Hepatocyte (in vitro differentiated cells): Measurements from ENCODE around the gene RANBP10. TPM values are rescaled to one million over a fixed set of nuclear protein-coding genes. Genes with fewer than 3 reads are reported as not detected.

ENCODE experiments used
- DNase-seq: peaks from one replicate; pipeline ENCODE4 v3.0.0-alpha.2; 2016; ENCODE audit warnings: low spot score
- H2AFZ ChIP-seq: fragments of 200-600 bp; sonication (generic); 2 replicates; pipeline ENCODE4 v1.6.0; 2016; ENCODE audit warnings: antibody characterized with exemption, mild to moderate bottlenecking
- H3K27ac ChIP-seq: fragments of 200-600 bp; sonication (generic); 2 replicates; pipeline ENCODE4 v1.5.1; 2016; ENCODE audit warnings: mild to moderate bottlenecking
- H3K27me3 ChIP-seq: fragments of 200-600 bp; sonication (generic); 2 replicates; pipeline ENCODE4 v1.6.1; 2016
- H3K36me3 ChIP-seq: fragments of 200-600 bp; sonication (generic); replicated peaks from 2 replicates; pipeline ENCODE4 v1.5.1; 2016; ENCODE audit warnings: low read depth; ENCODE audit not compliant: insufficient read depth
- H3K4me1 ChIP-seq: fragments of 200-600 bp; sonication (generic); 2 replicates; pipeline ENCODE4 v1.5.1; 2016; ENCODE audit warnings: mild to moderate bottlenecking, moderate library complexity; ENCODE audit not compliant: insufficient read depth
- H3K4me2 ChIP-seq: fragments of 200-600 bp; sonication (generic); 2 replicates; pipeline ENCODE4 v1.6.0; 2016
- H3K4me3 ChIP-seq: fragments of 200-600 bp; sonication (generic); 2 replicates; pipeline ENCODE4 v1.5.1; 2016; ENCODE audit warnings: mild to moderate bottlenecking
- H3K79me2 ChIP-seq: fragments of 200-600 bp; sonication (generic); 2 replicates; pipeline ENCODE4 v1.6.0; 2017; ENCODE audit warnings: mild to moderate bottlenecking
- H3K9me2 ChIP-seq: fragments of 200-600 bp; sonication (generic); replicated peaks from 2 replicates; pipeline ENCODE4 v1.6.0; 2017; ENCODE audit warnings: mild to moderate bottlenecking; ENCODE audit not compliant: insufficient read depth
- H3K9me3 ChIP-seq: fragments of 200-600 bp; sonication (generic); 2 replicates; pipeline ENCODE4 v1.5.1; 2016; ENCODE audit warnings: low read depth, mild to moderate bottlenecking
- H4K20me1 ChIP-seq: fragments of 200-600 bp; sonication (generic); 2 replicates; pipeline ENCODE4 v1.6.0; 2016; ENCODE audit warnings: mild to moderate bottlenecking; ENCODE audit not compliant: insufficient read depth, poor library complexity, severe bottlenecking
- EZH2 ChIP-seq: fragments of 200-600 bp; sonication (generic); IDR thresholded peaks from 2 replicates; pipeline ENCODE4 v1.6.1; 2016; ENCODE audit warnings: antibody characterized with exemption, mild to moderate bottlenecking, borderline replicate concordance
- EZH2phosphoT487 ChIP-seq: fragments of 200-600 bp; sonication (generic); IDR thresholded peaks from one replicate; pipeline ENCODE4 v1.6.1; 2018; ENCODE audit warnings: antibody characterized with exemption, mild to moderate bottlenecking, low read depth, moderate library complexity; ENCODE audit not compliant: unreplicated experiment, severe bottlenecking
- WGBS: methylation state at CpG from one replicate; pipeline ENCODE4 v1.1.6; 2016; ENCODE audit warnings: low lambda C conversion rate; ENCODE audit errors: missing lambda C conversion rate; 5-methylcytosine and 5-hydroxymethylcytosine counted together
- polyA plus RNA-seq: library from polyadenylated mRNA; unstranded; fragments of >200 nt; fragmentation: Nextera tagmentation; extraction: Ambion mirVana; gene quantifications from 2 replicates; pipeline ENCODE4 v1.2.1, GENCODE V29; 2016
- total RNA-seq: library from RNA; depleted of rRNA; stranded (reverse); fragments of >200 nt; gene quantifications from 2 replicates; pipeline ENCODE4 v1.2.3, GENCODE V29; 2014
- TF ChIP-seq, protein P1 (sequence below): fragments of 200-600 bp; sonication (generic); IDR thresholded peaks from 2 replicates; pipeline ENCODE4 v1.5.1; 2016; ENCODE audit warnings: antibody characterized with exemption, mild to moderate bottlenecking; ENCODE audit not compliant: poor library complexity

The RANBP10 gene
- total and polyA plus RNA-seq, 2 experiments from 2014 or later, result 8.6 to 12.6 TPM

DNA sequence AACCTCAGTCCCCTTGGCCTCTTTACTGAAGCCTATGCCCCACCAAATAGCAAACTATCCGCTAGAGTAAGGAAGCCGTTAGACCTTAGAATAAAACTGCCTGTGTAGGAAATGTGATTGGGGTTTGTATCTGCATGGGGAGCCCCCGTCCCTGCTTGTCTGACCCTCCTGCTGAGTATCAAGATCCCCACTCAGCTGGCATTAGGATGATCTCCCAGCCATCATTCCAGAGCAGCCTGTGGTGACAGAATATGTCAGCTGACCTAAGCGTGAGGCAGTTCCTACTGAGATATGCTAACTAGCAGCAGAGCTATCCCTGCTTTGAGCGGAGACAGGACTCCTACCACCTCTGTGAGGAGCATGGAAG is 86.6 kb downstream of the RANBP10 start:
- 4% methylated on average over 5 of the region's 5 CpGs for WGBS
- TF ChIP-seq EZH2, result no peak
- TF ChIP-seq EZH2phosphoT487, result no peak
- TF ChIP-seq, protein P1, sequence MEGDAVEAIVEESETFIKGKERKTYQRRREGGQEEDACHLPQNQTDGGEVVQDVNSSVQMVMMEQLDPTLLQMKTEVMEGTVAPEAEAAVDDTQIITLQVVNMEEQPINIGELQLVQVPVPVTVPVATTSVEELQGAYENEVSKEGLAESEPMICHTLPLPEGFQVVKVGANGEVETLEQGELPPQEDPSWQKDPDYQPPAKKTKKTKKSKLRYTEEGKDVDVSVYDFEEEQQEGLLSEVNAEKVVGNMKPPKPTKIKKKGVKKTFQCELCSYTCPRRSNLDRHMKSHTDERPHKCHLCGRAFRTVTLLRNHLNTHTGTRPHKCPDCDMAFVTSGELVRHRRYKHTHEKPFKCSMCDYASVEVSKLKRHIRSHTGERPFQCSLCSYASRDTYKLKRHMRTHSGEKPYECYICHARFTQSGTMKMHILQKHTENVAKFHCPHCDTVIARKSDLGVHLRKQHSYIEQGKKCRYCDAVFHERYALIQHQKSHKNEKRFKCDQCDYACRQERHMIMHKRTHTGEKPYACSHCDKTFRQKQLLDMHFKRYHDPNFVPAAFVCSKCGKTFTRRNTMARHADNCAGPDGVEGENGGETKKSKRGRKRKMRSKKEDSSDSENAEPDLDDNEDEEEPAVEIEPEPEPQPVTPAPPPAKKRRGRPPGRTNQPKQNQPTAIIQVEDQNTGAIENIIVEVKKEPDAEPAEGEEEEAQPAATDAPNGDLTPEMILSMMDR, result no peak
- peaks cover 39% of the 10 kb centered on the region for H3K79me2 ChIP-seq
- peak; percentile 68 for DNase-seq
- peak overlapping the region; percentile 48 for H3K4me3 ChIP-seq
- peak overlapping the region; percentile 59 for H2AFZ ChIP-seq
- no peaks in the 10 kb centered on the region for H3K36me3 ChIP-seq
- peaks cover 9% of the 10 kb centered on the region for H3K4me1 ChIP-seq
- peaks cover 3% of the 10 kb centered on the region for H4K20me1 ChIP-seq
- H3K9me2 ChIP-seq, result no peaks in the 10 kb centered on the region
- peaks cover 10% of the 10 kb centered on the region for H3K27me3 ChIP-seq
- no peaks in the 10 kb centered on the region for H3K9me3 ChIP-seq
- peak overlapping the region; percentile 88 for H3K4me2 ChIP-seq
- H3K27ac ChIP-seq, result peak overlapping the region; percentile 81

DNA sequence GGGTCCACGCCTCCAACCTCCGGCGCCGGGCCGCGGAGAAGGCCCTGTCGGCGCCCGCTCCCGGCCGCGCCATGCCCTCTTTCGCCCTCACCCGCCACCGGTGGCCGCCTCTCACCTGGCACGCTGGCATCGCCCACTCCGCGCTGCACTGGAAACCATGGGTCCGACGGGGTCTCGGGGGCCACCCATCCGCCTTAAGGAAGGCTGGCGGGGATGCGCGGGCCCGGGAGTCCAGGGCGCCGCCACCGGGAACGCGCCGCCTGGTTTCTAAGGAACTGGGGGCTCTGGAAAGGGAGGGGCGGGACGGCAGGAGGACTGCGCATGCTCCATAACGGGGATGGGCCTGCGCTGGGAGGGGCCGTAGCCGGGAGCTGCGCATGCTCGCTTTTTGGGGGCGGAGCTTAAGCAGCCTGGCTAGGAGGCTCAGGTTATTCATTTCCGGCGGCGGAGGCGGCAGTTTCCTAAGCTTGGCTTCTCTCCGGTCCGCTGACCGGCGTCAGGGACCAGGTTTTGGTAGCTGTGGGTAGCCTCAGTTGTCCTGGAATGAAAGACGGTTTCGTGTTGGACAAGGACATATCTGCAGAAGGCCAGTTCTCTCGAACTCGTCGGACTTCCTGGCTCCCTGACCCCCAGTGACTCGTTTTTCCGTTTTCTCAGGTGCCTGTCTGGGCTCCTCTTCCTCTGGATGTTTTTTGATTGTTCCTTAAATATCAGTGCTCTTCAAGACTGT is 87.1 kb downstream of the RANBP10 start, which contains the start of gene GFOD2:
Gene GFOD2, minus strand, starts transcription at position 269 of the 730 bp plus-strand sequence. CDS start 33,601 bp downstream, outside the sequence.
- TF ChIP-seq, protein P1, result no peak
- TF ChIP-seq EZH2phosphoT487, result no peak
- TF ChIP-seq EZH2, result no peak
- WGBS, result under 1% methylated on average over 56 of the region's 59 CpGs

DNA sequence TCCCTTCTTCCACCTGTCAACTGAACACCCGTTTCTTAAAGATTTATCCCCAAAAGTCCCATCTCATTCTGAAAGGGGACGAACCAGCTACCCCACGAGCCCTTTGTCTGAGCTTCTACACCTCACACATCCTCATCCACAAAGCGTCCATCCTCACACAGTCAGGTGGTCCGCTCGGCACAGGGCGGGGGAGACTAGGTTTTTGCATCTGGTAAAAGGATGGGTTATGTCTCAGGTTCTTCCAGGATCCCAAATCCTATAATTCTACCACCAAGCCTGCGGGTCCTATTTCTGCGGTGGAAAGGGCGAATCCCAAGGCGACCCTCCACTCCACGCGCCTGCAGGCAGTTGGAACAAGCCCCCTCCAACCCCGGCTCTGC is 87.7 kb downstream of the RANBP10 start:
- no peak for DNase-seq
- Histone ChIP-seq H3K9me2 (no peaks in the 10 kb centered on the region), H3K36me3 (no peaks in the 10 kb centered on the region), H3K27me3 (peaks cover 17% of the 10 kb centered on the region), H3K4me2 (peak overlapping the region; percentile 88), H3K4me1 (peaks cover 9% of the 10 kb centered on the region), H3K9me3 (no peaks in the 10 kb centered on the region), H3K27ac (no peak overlapping the region), H3K79me2 (peaks cover 48% of the 10 kb centered on the region), H3K4me3 (peak overlapping the region; percentile 89), H2AFZ (peak overlapping the region; percentile 77), H4K20me1 (peaks cover 3% of the 10 kb centered on the region)
- 2% methylated on average over 14 of the region's 14 CpGs for WGBS
- TF ChIP-seq EZH2phosphoT487 (no peak), EZH2 (no peak)
- TF ChIP-seq, protein P1, result no peak

More for the DNA sequence above, 87.1 kb downstream of the RANBP10 start, which contains the start of gene GFOD2:
- H3K27me3 ChIP-seq, result peaks cover 12% of the 10 kb centered on the region
- H3K79me2 ChIP-seq, result peaks cover 43% of the 10 kb centered on the region
- H4K20me1 ChIP-seq, result peaks cover 3% of the 10 kb centered on the region
- H3K4me2 ChIP-seq, result peak within 1 kb of the TSS; percentile 88
- H3K4me1 ChIP-seq, result peaks cover 9% of the 10 kb centered on the region
- H2AFZ ChIP-seq, result peak within 1 kb of the TSS; percentile 77
- H3K9me3 ChIP-seq, result no peaks in the 10 kb centered on the region
- H3K27ac ChIP-seq, result peak within 1 kb of the TSS; percentile 81
- DNase-seq, result peak; percentile 97
- peak within 1 kb of the TSS; percentile 89 for H3K4me3 ChIP-seq
- H3K36me3 ChIP-seq, result no peaks in the 10 kb centered on the region
- H3K9me2 ChIP-seq, result no peaks in the 10 kb centered on the region
